Measurements from ENCODE around the gene SART3.

SART3 gene, protein sequence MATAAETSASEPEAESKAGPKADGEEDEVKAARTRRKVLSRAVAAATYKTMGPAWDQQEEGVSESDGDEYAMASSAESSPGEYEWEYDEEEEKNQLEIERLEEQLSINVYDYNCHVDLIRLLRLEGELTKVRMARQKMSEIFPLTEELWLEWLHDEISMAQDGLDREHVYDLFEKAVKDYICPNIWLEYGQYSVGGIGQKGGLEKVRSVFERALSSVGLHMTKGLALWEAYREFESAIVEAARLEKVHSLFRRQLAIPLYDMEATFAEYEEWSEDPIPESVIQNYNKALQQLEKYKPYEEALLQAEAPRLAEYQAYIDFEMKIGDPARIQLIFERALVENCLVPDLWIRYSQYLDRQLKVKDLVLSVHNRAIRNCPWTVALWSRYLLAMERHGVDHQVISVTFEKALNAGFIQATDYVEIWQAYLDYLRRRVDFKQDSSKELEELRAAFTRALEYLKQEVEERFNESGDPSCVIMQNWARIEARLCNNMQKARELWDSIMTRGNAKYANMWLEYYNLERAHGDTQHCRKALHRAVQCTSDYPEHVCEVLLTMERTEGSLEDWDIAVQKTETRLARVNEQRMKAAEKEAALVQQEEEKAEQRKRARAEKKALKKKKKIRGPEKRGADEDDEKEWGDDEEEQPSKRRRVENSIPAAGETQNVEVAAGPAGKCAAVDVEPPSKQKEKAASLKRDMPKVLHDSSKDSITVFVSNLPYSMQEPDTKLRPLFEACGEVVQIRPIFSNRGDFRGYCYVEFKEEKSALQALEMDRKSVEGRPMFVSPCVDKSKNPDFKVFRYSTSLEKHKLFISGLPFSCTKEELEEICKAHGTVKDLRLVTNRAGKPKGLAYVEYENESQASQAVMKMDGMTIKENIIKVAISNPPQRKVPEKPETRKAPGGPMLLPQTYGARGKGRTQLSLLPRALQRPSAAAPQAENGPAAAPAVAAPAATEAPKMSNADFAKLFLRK

DNA sequence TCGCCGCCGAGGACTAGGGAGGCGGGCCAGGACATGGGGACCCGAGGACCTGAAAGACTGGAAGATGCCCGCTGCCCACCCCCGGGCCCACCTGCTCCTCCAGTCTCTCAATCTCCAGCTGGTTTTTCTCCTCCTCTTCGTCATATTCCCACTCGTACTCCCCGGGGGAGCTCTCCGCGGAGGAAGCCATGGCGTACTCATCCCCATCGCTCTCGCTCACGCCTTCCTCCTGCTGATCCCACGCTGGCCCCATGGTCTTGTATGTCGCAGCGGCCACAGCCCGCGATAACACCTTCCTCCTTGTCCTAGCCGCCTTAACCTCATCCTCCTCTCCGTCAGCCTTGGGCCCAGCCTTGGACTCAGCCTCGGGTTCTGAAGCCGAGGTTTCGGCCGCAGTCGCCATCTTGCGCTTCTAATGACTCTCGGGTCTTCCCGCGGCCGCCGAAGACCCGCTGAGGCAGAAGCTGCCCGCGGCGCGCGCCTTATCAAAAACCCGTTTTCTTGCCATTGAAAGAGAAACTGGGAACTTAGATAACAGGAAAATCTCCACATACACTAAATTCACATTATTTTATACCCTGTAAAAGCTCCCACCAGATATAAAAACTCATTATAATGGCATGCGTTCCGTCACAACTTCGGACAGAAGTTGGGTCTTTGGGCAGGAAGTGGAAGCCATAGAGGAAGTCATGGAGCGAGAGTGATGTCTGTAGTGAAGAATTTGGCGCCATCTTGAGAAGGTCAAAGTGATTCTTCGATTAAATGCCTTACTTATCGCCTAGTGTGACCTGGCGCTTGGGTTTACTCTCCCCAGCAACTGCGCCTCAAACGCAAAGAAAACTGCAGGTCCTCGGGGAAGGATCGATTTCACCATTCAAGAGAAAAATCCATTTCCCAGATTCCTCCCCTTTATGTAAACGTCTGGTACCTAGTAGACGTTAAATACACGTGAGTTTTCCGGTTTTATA is at the start of gene SART3:
TSS of gene SART3 (minus strand) at position 422 of the 968 bp plus-strand sequence. CDS start at position 403, 19 bp downstream.
- peak; percentile 92 for DNase-seq

DNA sequence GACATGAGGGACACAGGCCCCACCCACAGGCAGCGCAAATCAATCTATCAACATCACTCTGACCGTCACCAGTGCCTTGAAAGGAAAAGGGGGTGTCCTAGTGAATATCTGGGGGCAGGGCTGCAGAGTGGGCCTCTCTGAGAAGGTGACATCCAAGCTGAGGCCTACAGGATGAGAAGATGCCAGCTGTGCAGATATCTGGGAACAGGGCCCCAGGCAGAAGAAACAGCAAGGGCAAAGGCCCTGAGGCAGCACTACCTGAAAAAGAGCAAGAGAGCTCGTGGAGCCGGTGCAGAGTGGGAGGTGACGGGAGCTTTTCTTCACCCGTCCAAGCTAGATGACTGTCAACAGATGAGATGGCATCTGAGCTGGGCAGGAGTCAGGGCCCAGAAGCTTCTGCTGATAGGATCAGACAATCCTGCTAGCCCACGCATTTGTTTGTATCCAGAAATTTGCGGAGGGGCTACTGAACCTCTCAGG is 49.4 kb upstream of the SART3 start:
- no peak for DNase-seq

DNA sequence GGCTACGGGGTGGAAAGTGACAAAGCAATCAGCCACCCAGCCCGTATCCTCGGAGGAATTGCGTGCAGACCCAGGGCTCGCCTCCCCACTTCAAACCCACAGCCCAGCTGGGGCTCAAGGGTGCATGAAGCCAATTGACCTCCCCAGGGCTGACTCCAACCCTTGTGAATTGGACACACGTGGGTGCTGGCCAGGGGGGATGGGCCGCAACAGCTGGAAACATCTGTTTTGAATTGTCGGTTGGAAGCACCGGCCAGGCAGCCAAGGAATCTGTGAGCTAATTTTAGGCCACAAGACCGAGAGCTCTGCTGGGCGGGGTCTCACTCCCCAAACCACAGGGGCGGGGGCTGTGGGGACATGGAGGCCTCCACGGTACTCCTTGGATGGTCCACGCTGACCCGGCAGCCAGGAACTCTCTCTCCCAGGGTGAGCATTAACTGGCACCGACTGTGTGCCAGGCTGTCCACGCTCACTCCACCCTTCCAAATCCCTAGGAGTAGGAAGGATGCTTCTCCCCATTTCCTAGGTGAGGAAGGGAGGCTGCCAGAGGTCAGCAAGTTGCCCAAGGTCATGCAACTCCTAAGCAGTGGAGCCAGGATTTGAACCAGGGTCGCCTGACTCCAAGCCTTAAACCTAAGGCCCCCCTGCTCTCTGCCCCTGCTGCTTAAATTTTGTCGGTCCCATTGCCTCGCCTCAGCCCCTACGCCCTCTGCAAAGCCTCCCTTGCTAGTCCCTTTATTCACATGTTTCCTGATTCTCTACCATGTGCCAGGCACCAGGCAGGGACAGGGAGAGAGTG is 48.8 kb upstream of the SART3 start:
- no peak for DNase-seq

GRCh38 chr12:108608616-108609015 is 47.6 kb upstream of the SART3 start:
- DNase-seq, result no peak

GRCh38 chr12:108607981-108608600 is 47.1 kb upstream of the SART3 start:
- no peak for DNase-seq

GRCh38 chr12:108606492-108606891 is 45.5 kb upstream of the SART3 start:
- DNase-seq, result no peak

DNA sequence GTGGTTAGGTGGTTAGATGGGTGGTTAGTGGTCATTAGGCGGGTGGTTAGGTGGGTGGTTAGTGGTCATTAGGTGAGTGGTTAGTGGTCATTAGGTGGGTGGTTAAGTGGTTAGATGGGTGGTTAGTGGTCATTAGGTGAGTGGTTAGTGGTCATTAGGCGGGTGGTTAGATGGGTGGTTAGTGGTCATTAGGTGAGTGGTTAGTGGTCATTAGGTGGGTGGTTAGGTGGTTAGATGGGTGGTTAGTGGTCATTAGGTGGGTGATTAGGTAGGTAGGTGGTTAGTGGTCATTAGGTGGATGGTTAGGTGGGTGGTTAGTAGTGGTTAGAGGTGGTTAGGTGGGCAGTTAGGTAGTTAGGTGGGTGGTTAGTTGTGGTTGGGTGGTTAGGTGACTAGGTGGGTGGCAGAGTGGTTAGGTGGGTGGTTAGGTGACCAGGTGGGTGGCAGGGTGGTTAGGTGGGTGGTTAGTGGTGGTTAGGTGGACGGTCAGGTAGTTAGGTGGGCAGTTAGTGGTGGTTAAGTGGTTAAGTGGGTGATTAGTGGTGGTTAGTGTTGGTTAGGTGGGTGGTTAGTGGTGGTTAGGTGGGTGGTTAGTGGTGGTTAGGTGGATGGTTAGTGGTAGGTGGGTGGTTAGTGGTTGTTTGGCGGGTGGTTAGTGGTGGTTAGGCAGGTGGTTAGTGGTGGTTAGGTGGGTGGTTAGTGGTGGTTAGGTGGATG is 44.9 kb upstream of the SART3 start:
- DNase-seq, result no peak

- no peak for DNase-seq
Observed at GRCh38 chr12:108605000-108605689, 44.2 kb upstream of the SART3 start.

GRCh38 chr12:108604208-108604941 is 43.4 kb upstream of the SART3 start:
- no peak for DNase-seq

DNA sequence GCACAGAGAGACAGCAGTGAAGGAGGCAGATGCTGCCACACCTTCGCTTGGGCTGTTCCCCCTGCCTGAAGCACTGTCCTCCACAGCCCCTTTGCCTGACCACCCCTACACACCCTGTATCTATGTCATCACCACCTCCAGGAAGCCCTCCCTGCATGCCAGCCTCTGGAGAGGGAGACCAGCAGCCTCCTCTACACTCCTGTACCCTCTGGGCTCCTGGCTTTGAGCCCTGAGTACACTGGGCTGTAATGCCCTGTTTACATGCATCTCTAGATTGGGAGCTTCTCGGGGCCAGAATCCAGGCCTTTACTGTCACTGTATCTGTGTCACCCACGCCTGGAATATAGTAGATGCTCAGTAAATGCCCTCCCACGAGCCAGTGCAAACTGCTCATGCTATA is 42.8 kb upstream of the SART3 start:
- DNase-seq, result no peak

- no peak for DNase-seq
Observed at GRCh38 chr12:108602976-108603704, 42.2 kb upstream of the SART3 start.

DNA sequence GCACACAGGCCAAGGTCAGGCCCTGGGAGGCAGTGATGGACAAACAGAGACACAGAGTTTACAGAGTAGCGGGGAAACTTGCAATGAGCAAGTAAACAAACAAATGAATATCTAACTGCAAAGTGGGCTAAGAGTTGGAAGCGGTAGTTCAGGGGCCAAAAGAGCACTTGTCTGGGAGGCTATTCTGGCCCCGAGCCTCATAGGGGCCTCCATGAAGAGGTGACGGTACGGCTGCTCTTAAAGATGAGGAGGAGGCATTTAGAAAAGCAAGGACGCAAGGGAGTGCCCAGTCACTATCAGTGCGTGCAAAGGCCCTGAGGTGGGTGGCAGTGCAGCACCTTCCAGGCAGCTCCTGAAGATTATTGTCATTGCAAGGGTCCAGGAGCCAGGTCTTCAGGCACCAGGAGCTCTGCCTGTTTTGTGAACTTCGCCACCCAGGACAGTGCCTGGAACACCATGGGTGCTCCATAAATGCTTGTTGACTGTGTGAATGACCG is 41.3 kb upstream of the SART3 start:
- DNase-seq, result no peak

- DNase-seq, result no peak
Observed at GRCh38 chr12:108600702-108601007, 39.7 kb upstream of the SART3 start.

- no peak for DNase-seq
Observed at GRCh38 chr12:108599948-108600701, 39.2 kb upstream of the SART3 start.

DNA sequence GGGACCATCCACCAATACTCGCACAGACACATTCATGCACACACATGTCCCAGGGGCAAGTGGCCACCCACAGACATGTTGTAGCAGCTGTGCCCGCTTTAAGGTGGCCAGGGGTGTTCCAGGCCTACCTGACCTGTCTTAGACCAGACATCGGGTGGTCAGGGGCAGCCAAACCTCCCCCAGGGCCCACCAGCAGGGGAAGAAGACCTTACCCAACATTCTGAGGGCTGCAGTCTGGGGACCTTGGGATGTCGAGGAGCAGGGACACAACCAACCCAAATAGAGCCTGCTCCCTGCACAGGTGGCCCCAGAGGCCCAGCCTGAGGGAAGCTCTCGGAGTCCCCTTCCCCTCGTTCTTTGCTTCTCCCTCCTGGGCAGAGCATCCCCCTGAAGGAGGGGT is 38.6 kb upstream of the SART3 start:
- DNase-seq, result no peak

DNA sequence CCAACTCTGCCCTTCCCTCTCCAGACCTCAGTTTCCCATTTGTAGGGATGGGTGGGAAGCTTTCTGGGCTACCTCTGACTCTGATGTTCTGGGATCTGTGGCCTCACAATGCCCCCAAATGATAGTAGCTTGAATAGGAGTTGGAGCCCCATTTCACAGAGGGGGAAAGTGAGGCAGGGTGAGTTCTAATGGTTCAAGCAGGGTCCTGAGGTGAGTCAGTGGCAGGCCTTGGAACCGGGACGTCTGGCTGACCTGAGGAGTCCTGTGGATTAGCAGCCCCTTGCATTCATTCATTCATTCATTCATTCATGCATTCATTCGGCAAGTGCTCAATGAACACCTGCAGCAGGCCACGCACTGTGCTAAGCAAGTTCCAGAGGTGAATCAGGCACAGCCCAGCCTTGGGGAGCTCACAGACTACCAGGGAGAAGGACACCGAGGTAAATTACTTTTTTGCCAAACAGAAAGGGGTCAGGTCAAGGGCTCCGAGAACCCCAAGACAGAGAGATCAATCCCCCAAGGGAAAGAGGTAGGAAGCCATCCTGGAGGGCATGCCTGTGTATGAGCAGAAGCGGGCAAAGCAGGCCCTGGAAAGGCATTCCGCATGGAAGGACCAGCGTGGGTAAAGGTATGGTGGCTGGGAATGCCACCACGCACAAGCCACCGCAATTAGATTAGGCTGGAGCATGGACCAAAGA is 37.7 kb upstream of the SART3 start:
- DNase-seq, result no peak
